Measurements from ENCODE around the gene HHATL.

HHATL gene

DNA sequence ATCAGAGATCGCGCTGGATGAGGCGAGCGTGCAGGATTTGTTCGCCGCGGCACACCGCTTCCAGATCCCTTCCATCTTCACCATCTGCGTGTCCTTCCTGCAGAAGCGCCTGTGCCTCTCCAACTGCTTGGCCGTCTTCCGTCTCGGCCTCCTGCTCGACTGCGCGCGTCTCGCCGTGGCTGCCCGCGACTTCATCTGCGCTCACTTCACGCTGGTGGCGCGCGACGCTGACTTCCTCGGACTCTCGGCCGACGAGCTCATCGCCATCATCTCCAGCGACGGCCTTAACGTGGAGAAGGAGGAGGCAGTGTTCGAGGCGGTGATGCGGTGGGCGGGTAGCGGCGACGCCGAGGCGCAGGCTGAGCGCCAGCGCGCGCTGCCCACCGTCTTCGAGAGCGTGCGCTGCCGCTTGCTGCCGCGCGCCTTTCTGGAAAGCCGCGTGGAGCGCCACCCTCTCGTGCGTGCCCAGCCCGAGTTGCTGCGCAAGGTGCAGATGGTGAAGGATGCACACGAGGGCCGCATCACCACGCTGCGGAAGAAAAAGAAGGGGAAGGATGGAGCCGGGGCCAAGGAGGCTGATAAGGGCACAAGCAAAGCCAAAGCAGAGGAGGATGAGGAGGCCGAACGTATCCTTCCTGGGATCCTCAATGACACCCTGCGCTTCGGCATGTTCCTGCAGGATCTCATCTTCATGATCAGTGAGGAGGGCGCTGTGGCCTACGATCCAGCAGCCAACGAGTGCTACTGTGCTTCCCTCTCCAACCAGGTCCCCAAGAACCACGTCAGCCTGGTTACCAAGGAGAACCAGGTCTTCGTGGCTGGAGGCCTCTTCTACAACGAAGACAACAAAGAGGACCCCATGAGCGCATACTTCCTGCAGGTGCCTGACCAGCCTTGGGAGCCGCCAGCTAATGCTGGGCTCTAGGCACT, 16.4 kb downstream of the HHATL start:
- TF ChIP-seq CTCF (IDR thresholded peaks at IDR 0.05): no peak
- H3K4me3 ChIP-seq: peak overlapping the region; percentile 55
- H3K27ac ChIP-seq: no peak overlapping the region
- DNase-seq (ENCODE audit: low spot score): no peak

DNA sequence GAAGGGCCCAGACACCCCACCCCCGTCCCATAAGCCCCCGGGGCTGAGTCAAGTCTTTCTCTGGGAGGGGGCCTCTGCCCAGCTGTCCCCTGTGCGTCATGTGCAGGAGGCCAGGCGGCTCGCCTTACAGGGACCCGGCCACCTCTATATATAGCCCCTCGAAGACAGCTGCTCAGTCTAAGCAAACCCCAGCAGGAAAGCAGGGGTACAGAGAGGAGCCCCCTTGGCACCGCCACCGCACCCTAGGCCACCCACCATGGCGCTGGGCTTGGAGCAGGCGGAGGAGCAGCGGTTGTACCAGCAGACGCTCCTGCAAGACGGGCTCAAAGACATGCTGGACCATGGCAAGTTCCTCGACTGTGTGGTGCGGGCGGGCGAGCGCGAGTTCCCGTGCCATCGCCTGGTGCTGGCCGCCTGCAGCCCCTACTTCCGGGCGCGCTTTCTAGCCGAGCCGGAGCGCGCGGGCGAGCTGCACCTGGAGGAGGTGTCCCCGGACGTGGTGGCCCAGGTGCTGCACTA, 17.2 kb downstream of the HHATL start, which contains the start of gene KLHL40:
Gene KLHL40, plus strand, starts transcription at position 175 of the 519 bp plus-strand sequence. Its CDS starts 82 bp downstream, at position 257.
- TF ChIP-seq CTCF (IDR thresholded peaks at IDR 0.05): no peak
- Histone ChIP-seq H3K27ac (peak within 1 kb of the TSS; percentile 77 to 84), H3K4me3 (peak within 1 kb of the TSS; percentile 55)
- DNase-seq (ENCODE audit: low spot score): no peak

- Histone ChIP-seq H3K4me3 (no peak overlapping the region), H3K27ac (peak overlapping the region; percentile 77 to 84)
- no peak for DNase-seq (ENCODE audit: low spot score)
- no peak for TF ChIP-seq CTCF (IDR thresholded peaks at IDR 0.05)
Measured at GRCh38 chr3:42684632-42685362, 17.8 kb downstream of the HHATL start.

DNA sequence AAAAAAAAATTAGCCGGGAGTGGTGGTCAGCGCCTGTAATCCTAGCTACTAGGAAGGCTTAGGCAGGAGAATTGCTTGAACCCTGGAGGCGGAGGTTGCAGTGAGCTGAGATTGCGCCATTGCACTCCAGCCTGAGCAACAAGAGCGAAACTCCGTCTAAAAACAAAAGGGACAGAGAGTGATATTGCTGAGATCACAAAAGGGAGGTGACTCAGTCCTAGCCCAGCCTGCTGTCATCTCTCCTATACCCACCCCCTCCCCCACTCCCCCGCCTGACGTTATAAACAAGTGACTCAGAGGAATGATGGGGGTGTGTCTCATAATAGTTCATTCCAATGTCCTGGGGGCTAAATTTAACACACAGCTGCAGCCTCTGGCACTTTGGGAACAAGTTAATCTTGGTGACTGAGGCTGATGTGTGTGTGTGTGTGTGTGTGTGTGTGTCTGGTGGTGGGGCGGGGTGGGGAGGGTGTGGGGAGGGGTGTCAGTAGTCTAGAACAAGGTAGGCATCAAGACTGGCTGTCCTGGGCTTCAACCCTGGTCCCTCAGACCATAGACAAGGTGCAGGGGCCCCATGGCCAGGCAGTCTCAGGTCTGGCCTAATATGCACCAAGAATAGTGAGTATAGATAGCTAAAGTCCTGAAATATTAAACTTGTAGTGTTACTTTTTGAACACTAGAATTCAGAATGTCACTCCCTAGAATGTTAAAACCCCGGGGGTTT, 18.6 kb downstream of the HHATL start:
- TF ChIP-seq CTCF (IDR thresholded peaks at IDR 0.05): no peak
- peak; percentile 93 for DNase-seq (ENCODE audit: low spot score)

DNA sequence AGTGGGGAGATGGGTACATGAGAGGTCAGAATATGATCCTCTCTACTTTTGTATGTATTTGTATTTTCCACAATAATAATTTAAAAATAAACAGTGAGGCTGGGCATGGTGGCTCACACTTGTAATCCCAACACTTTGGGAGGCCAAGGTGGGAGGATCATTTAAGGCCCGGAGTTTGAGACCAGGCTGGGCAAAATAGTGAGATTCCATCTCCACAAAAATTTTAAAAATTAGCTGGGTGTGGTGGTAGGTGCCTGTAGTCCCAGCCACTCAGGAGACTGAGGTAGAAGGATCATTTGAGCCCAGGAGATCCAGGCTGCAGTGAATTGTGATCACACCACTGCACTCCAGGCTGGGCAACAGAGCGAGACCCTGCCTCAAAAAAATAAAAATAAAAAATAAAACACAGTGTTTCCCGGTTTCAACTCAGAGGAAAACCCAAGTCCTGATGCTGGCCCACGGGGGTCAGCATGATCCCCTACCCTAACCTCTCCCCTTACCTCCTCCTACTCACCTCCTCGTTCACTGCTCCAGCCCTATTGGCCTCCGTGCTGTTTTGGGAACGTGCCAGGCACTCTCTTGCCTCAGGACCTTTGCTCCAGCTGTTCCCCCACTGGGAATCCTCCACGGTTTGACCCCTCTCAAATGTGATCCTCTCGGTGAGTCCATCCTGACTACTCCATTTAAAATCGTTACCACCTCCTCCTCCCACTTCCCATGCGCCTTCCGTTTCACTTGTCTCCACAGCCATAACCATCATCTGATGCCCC, 20.1 kb downstream of the HHATL start:
- H3K27ac ChIP-seq: peak overlapping the region; percentile 23 to 53
- H3K4me3 ChIP-seq: no peak overlapping the region
- DNase-seq (ENCODE audit: low spot score): no peak
- no peak for TF ChIP-seq CTCF (IDR thresholded peaks at IDR 0.05)

More for the DNA sequence above, 18.6 kb downstream of the HHATL start:
- Histone ChIP-seq H3K4me3 (no peak overlapping the region), H3K27ac (peak overlapping the region; percentile 77 to 88)

Measured in coronary artery (tissue), 2 donors.